Endodermal cell (in vitro differentiated cells): ENCODE results near the gene OASL. TPM values are rescaled to one million over a fixed set of nuclear protein-coding genes. Genes with fewer than 3 reads are reported as not detected.

ENCODE experiments used
- DNase-seq: peaks from one replicate; pipeline ENCODE4 v3.0.0-alpha.2; 2017
- H3K27ac ChIP-seq: 2 replicates; pipeline ENCODE4 v1.5.1; 2013; ENCODE audit warnings: mild to moderate bottlenecking, low read depth, low read length, moderate library complexity
- H3K27me3 ChIP-seq: 2 replicates; pipeline ENCODE4 v1.6.1; 2013; ENCODE audit warnings: mild to moderate bottlenecking, low read length, moderate library complexity; ENCODE audit not compliant: insufficient read depth, control insufficient read depth, poor library complexity, severe bottlenecking
- H3K36me3 ChIP-seq: 2 replicates; pipeline ENCODE4 v1.7.0; 2013; ENCODE audit warnings: mild to moderate bottlenecking, low read length, moderate library complexity; ENCODE audit not compliant: control insufficient read depth, insufficient read depth
- H3K4me1 ChIP-seq: one replicate; pipeline ENCODE4 v1.7.0; 2013; ENCODE audit warnings: low read length; ENCODE audit not compliant: control insufficient read depth, insufficient read depth
- H3K4me3 ChIP-seq: 2 replicates; pipeline ENCODE4 v1.5.1; 2013; ENCODE audit warnings: mild to moderate bottlenecking, low read length, moderate library complexity
- H3K9ac ChIP-seq: 2 replicates; pipeline ENCODE4 v1.6.1; 2013; ENCODE audit warnings: mild to moderate bottlenecking, low read length, moderate library complexity; ENCODE audit not compliant: poor library complexity, severe bottlenecking; ENCODE audit errors: extremely low read depth
- H3K9me3 ChIP-seq: 2 replicates; pipeline ENCODE4 v1.6.1; 2013; ENCODE audit warnings: mild to moderate bottlenecking, low read length, moderate library complexity; ENCODE audit not compliant: control insufficient read depth
- H3K27ac Mint-ChIP-seq: 2 replicates; pipeline ENCODE4 v1.8.0; 2020; ENCODE audit warnings: mixed read lengths
- H3K27me3 Mint-ChIP-seq: 2 replicates; pipeline ENCODE4 v1.8.0; 2021; ENCODE audit warnings: mild to moderate bottlenecking, mixed read lengths; ENCODE audit not compliant: insufficient read depth
- H3K36me3 Mint-ChIP-seq: 2 replicates; pipeline ENCODE4 v1.8.0; 2020; ENCODE audit warnings: low read depth, mixed read lengths
- H3K4me1 Mint-ChIP-seq: 2 replicates; pipeline ENCODE4 v1.8.0; 2020; ENCODE audit warnings: mixed read lengths
- H3K4me3 Mint-ChIP-seq: 2 replicates; pipeline ENCODE4 v1.8.0; 2020; ENCODE audit warnings: mild to moderate bottlenecking, moderate library complexity, mixed read lengths
- H3K9me3 Mint-ChIP-seq: 2 replicates; pipeline ENCODE4 v1.8.0; 2020; ENCODE audit warnings: mild to moderate bottlenecking, mixed read lengths
- WGBS, 2 experiments: methylation state at CpG; one replicate each; pipeline versions ENCODE4 v1.1.5 to v1.1.7; 2013; ENCODE audit warnings: missing lambda C conversion rate in 2 of 2, mixed read lengths in 1 of 2; ENCODE audit not compliant: insufficient coverage in 1 of 2, insufficient read length in 1 of 2; 5-methylcytosine and 5-hydroxymethylcytosine counted together
- total RNA-seq, 2 donors: library from RNA; stranded (reverse); fragmentation: NEBNext Ultra II Directional in 1 of 2; extraction: Animal tissue kit (Norgen Biotek cat#: 25700) in 1 of 2; gene quantifications; 2 replicates in 1 of 2; 3 replicates in 1 of 2; pipeline ENCODE4 v1.2.1, GENCODE V29; 2021
- TF ChIP-seq, protein P1 (sequence below): fragments of 200-600 bp; sonication (generic); conservative IDR thresholded peaks from 2 replicates; pipeline ENCODE4 v1.5.0; 2021; ENCODE audit warnings: antibody characterized with exemption, mild to moderate bottlenecking

Gene OASL
- total RNA-seq, 2 donors from 2014 or later = not detected

DNA sequence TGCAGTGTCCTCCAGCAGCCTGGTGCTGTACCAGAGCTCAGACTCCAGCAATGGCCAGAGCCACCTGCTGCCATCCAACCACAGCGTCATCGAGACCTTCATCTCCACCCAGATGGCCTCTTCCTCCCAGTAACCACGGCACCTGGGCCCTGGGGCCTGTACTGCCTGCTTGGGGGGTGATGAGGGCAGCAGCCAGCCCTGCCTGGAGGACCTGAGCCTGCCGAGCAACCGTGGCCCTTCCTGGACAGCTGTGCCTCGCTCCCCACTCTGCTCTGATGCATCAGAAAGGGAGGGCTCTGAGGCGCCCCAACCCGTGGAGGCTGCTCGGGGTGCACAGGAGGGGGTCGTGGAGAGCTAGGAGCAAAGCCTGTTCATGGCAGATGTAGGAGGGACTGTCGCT is 38.0 kb downstream of the OASL start:
- Histone ChIP-seq H3K27ac (no peak overlapping the region), H3K9me3 (no peaks in the 10 kb centered on the region), H3K27me3 (no peaks in the 10 kb centered on the region), H3K4me3 (no peak overlapping the region), H3K4me1 (peaks cover 4% of the 10 kb centered on the region), H3K9ac (no peak overlapping the region), H3K36me3 (peaks cover 27% of the 10 kb centered on the region)
- H3K27ac Mint-ChIP-seq = no peak overlapping the region
- peaks cover 10% of the 10 kb centered on the region for H3K4me1 Mint-ChIP-seq
- H3K27me3 Mint-ChIP-seq = peaks cover 1% of the 10 kb centered on the region
- WGBS, 2 experiments = 95 to 96% methylated on average over 4 to 11 of the region's 11 CpGs
- DNase-seq = no peak
- TF ChIP-seq, protein P1, sequence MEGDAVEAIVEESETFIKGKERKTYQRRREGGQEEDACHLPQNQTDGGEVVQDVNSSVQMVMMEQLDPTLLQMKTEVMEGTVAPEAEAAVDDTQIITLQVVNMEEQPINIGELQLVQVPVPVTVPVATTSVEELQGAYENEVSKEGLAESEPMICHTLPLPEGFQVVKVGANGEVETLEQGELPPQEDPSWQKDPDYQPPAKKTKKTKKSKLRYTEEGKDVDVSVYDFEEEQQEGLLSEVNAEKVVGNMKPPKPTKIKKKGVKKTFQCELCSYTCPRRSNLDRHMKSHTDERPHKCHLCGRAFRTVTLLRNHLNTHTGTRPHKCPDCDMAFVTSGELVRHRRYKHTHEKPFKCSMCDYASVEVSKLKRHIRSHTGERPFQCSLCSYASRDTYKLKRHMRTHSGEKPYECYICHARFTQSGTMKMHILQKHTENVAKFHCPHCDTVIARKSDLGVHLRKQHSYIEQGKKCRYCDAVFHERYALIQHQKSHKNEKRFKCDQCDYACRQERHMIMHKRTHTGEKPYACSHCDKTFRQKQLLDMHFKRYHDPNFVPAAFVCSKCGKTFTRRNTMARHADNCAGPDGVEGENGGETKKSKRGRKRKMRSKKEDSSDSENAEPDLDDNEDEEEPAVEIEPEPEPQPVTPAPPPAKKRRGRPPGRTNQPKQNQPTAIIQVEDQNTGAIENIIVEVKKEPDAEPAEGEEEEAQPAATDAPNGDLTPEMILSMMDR = no peak
- H3K9me3 Mint-ChIP-seq = no peaks in the 10 kb centered on the region
- no peak overlapping the region for H3K4me3 Mint-ChIP-seq
- peaks cover 22% of the 10 kb centered on the region for H3K36me3 Mint-ChIP-seq

DNA sequence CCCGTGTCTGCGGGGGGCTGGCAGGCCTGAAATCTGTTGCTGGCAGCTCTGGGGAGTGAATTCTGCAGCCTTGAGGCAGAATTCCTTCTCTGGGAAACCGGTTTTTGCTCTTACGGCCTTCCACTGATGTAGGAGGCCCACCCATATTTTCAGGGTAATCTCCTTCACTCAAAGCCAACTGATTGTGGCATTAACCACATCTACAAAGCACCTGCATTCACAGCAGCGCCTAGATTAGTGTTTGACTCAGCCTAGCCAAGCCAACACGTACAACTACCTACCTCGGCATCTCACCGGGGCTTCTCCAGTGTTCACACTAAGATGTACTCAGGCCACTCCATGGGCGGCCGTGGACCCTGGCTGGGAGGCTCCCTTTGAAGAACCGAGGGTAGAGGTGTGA is 38.5 kb downstream of the OASL start:
- H3K4me3 Mint-ChIP-seq = no peak overlapping the region
- no peaks in the 10 kb centered on the region for H3K9me3 Mint-ChIP-seq
- 85 to 93% methylated on average over 4 to 11 of the region's 11 CpGs for WGBS, 2 experiments
- H3K27ac Mint-ChIP-seq = no peak overlapping the region
- Histone ChIP-seq H3K27me3 (no peaks in the 10 kb centered on the region), H3K9me3 (no peaks in the 10 kb centered on the region), H3K36me3 (peaks cover 22% of the 10 kb centered on the region), H3K4me3 (no peak overlapping the region), H3K9ac (no peak overlapping the region), H3K27ac (no peak overlapping the region), H3K4me1 (peaks cover 4% of the 10 kb centered on the region)
- TF ChIP-seq, protein P1 = no peak
- DNase-seq = no peak
- peaks cover 10% of the 10 kb centered on the region for H3K4me1 Mint-ChIP-seq
- H3K27me3 Mint-ChIP-seq = peaks cover 1% of the 10 kb centered on the region
- H3K36me3 Mint-ChIP-seq = peaks cover 19% of the 10 kb centered on the region

DNA sequence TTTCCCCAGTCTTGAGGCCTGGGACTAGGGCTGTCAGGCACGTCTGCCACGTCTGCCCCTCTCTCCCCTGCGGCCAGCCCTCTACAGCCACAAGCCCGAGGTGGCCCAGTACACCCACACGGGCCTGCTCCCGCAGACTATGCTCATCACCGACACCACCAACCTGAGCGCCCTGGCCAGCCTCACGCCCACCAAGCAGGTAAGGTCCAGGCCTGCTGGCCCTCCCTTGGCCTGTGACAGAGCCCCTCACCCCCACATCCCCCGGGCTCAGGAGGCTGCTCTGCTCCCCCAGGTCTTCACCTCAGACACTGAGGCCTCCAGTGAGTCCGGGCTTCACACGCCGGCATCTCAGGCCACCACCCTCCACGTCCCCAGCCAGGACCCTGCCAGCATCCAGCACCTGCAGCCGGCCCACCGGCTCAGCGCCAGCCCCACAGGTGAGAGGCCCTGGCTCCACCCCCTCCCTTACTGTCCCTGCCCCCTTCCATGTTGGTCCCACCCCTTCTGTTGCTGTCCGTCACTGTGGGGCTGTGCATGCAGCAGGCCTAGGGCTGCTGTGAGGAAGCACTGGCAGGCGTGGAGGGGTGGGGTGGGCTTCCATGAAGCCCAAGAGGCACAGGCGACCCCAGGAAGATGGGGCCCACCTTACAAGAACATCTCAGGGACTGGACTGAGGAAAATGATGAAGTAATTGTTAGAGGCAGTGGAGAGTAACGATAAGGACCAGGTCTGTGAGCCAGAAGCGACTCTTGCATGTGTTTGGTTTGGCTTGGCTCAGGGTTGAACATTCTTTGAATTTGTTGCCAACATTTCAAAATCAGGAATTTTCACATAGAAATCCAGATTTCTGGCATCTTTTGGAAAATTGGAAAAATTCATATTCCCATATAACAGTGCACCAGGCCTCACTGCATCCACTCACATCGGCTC is 39.6 kb downstream of the OASL start:
- TF ChIP-seq, protein P1 = no peak
- Histone ChIP-seq H3K4me1 (peaks cover 4% of the 10 kb centered on the region), H3K9ac (no peak overlapping the region), H3K27me3 (no peaks in the 10 kb centered on the region), H3K36me3 (peaks cover 15% of the 10 kb centered on the region), H3K27ac (no peak overlapping the region), H3K4me3 (no peak overlapping the region), H3K9me3 (no peaks in the 10 kb centered on the region)
- H3K27ac Mint-ChIP-seq = no peak overlapping the region
- H3K27me3 Mint-ChIP-seq = peaks cover 8% of the 10 kb centered on the region
- peak; percentile 93 for DNase-seq
- H3K9me3 Mint-ChIP-seq = no peaks in the 10 kb centered on the region
- 79 to 84% methylated on average over 5 to 23 of the region's 23 CpGs for WGBS, 2 experiments
- peaks cover 10% of the 10 kb centered on the region for H3K4me1 Mint-ChIP-seq
- peak overlapping the region; percentile 23 for H3K4me3 Mint-ChIP-seq
- peaks cover 15% of the 10 kb centered on the region for H3K36me3 Mint-ChIP-seq
